ENCODE measurements around the gene STPG1. TPM values are rescaled to one million over a fixed set of nuclear protein-coding genes. Genes with fewer than 3 reads are reported as not detected.

The STPG1 gene
- total RNA-seq, 1 experiment from 2014 or later, result 12.8 TPM

- TF ChIP-seq ZNF263 (CRISPR knock-in tag; IDR thresholded peaks at IDR 0.05; ENCODE audit: low read depth), result no peak
- TF ChIP-seq EMX1 (CRISPR knock-in tag; IDR thresholded peaks at IDR 0.05), result no peak
- no peak for TF ChIP-seq E2F5 (CRISPR knock-in tag; IDR thresholded peaks at IDR 0.05)
- no peak for TF ChIP-seq NFE2L1 (CRISPR knock-in tag; IDR thresholded peaks at IDR 0.05)
- no peak for TF ChIP-seq E2F1 (CRISPR knock-in tag; IDR thresholded peaks at IDR 0.05)
- TF ChIP-seq ZNF232 (CRISPR knock-in tag; IDR thresholded peaks at IDR 0.05), result no peak
- no peak for TF ChIP-seq TP53 (CRISPR knock-in tag; IDR thresholded peaks at IDR 0.05)
- no peak for TF ChIP-seq PRRX2 (CRISPR knock-in tag; IDR thresholded peaks at IDR 0.05)
These were observed 46.9 kb downstream of the STPG1 start (continued) for GRCh38 chr1:24366707-24367106.

GRCh38 chr1:24364975-24365678 lies 48.5 kb downstream of the STPG1 start:
- Mint-ChIP-seq H3K27ac (peak overlapping the region; percentile 52; the same call in 1 of the 2 replicates), H3K4me1 (peaks cover 3% of the 10 kb centered on the region; the same call in 1 of the 2 replicates), H3K27me3 (ENCODE audit: low read depth) (no peaks in the 10 kb centered on the region), H3K4me3 (no peak overlapping the region), H3K9me3 (no peaks in the 10 kb centered on the region), H3K36me3 (0 out of 2 replicates have a peak, but pooled peaks cover 4% of the 10 kb centered on the region)
- DNase-seq (ENCODE audit: low spot score), result no peak
- ChIA-PET POLR2A (interaction anchor here (0.5 kb wide), 1 partner anchor 78 kb away, joined by 3 read pairs; no protein-coding TSS in a partner anchor), CTCF (interaction anchor here (0.5 to 2.5 kb wide), 4 partner anchors 9 to 166 kb away, joined by 3 to 6 read pairs (median 4); no protein-coding TSS in a partner anchor)
- ATAC-seq, result no peak
- no peak for TF ChIP-seq SMAD4 (CRISPR knock-in tag; IDR thresholded peaks at IDR 0.05)
- TF ChIP-seq CTCF (IDR thresholded peaks at IDR 0.05), result no peak
- TF ChIP-seq ZNF138 (CRISPR knock-in tag; conservative IDR thresholded peaks at IDR 0.05), result no peak
- TF ChIP-seq SOX15 (CRISPR knock-in tag; IDR thresholded peaks at IDR 0.05), result no peak
- no peak for TF ChIP-seq ZNF263 (CRISPR knock-in tag; IDR thresholded peaks at IDR 0.05; ENCODE audit: low read depth)
- TF ChIP-seq ZNF396 (CRISPR knock-in tag; IDR thresholded peaks at IDR 0.05; ENCODE audit: borderline replicate concordance), result no peak
- TF ChIP-seq ARID4B (CRISPR knock-in tag; IDR thresholded peaks at IDR 0.05; ENCODE audit: borderline replicate concordance), result no peak
- TF ChIP-seq ZNF423 (CRISPR knock-in tag; IDR thresholded peaks at IDR 0.05), result no peak
- no peak for TF ChIP-seq HMGXB4 (CRISPR knock-in tag; IDR thresholded peaks at IDR 0.05)
- no peak for TF ChIP-seq TEAD1 (CRISPR knock-in tag; IDR thresholded peaks at IDR 0.05)
- no peak for TF ChIP-seq USF2 (CRISPR knock-in tag; IDR thresholded peaks at IDR 0.05)
- TF ChIP-seq MXD4 (CRISPR knock-in tag; IDR thresholded peaks at IDR 0.05; ENCODE audit: borderline replicate concordance), result no peak
- TF ChIP-seq ZNF317 (CRISPR knock-in tag; IDR thresholded peaks at IDR 0.05; ENCODE audit: borderline replicate concordance, low read depth), result no peak
- no peak for TF ChIP-seq E2F1 (CRISPR knock-in tag; IDR thresholded peaks at IDR 0.05)
- TF ChIP-seq SMAD3 (CRISPR knock-in tag; IDR thresholded peaks at IDR 0.05; ENCODE audit: borderline replicate concordance), result no peak
- TF ChIP-seq ZNF512 (CRISPR knock-in tag; IDR thresholded peaks at IDR 0.05; ENCODE audit: borderline replicate concordance), result no peak

Data from WTC11 (cell line).